Measurements from ENCODE around the gene UBTD2.
"Not testable (repeated sequence)": the region's sequence is repeated elsewhere in the genome, so short reads cannot be mapped to it uniquely, and the experiment has no call there.

Gene UBTD2

DNA sequence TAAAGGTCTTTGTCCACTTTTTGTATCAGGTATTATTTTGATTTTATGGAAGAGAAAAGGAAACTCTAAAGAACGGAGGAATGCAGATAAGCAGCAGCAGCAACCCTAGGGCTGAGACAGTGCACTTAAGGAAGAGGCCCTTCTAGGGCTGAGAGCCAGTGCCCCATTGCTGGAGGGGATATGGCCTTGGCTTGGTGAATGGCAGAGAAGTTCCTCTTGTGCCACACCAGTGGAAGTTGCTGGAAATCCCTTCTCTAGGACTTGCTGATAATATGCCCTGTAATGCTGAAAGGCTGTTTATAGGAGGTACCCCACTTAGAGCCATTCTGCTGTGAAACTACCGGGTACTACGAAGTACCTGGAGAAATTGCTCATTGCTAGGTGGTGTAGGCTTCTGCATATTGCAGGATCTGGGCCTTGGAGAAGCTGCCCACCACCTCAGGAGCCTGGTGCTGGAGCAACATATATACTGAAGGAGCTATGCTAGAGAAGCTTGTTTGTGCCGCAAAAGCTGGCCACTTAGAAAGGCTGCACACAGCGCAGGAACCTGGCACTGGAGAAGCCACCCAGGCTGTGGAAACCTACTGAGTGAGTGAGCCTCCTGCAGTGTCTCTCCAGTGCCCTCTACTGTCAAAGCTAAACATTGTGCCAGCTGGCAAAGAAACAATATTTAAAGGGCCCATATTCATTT lies 9.6 kb upstream of the UBTD2 start:
- peak; percentile 74 to 90 (median 86) for DNase-seq

DNA sequence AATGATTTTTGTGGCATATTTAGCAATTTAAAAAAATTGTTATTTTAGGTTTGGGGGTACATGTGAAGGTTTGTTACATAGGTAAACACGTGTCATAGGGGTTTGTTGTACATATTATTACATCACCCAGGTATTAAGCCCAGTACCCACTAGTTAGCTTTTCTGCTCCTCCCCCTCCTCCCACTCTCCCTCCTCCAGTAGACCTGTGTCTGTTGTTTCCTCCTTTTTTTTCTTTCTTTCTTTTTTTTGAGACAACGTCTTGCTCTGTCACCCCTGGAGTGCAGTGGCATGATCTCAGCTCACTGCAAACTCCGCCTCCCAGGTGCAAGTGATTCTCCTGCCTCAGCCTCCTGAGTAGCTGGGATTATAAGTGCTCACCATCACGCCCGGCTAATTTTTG lies 8.3 kb upstream of the UBTD2 start:
- not testable (repeated sequence) for DNase-seq

DNA sequence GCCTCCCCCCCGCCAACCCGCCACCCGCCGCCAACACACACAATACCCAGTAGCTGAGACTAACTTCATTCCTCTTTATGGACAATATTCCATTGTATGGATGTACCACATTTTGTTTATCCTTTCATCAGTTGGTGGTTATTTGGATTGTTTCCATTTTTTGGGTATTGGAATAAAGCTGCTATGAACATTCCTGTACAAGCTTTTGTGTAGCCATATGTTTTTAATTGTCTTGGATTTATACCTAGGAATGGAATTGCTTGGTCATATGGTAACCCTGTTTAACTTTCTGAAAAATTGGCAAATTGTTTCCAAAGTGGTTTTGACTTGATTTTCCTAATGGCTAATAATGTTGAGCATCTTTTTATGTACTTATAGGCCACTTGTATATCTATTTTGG lies 4.9 kb upstream of the UBTD2 start:
- no peak for DNase-seq

DNA sequence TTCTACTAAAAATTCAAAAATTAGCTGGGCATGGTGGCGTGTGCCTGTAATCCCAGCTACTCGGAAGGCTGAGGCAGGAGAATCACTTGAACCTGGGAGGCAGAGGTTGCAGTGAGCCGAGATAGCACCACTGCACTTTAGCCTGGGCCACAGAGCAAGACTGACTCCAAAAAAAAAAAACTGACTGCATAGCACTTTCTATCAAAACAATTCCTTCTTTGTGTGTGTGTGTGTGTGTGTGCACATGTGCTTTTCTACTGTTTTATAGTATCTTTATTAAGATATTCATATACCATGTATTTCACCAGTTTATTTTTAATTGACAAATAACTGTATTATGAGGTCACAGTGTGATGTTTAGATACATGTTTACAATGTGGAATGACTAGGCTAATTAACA lies 3.6 kb upstream of the UBTD2 start:
- not testable (repeated sequence) for DNase-seq

DNA sequence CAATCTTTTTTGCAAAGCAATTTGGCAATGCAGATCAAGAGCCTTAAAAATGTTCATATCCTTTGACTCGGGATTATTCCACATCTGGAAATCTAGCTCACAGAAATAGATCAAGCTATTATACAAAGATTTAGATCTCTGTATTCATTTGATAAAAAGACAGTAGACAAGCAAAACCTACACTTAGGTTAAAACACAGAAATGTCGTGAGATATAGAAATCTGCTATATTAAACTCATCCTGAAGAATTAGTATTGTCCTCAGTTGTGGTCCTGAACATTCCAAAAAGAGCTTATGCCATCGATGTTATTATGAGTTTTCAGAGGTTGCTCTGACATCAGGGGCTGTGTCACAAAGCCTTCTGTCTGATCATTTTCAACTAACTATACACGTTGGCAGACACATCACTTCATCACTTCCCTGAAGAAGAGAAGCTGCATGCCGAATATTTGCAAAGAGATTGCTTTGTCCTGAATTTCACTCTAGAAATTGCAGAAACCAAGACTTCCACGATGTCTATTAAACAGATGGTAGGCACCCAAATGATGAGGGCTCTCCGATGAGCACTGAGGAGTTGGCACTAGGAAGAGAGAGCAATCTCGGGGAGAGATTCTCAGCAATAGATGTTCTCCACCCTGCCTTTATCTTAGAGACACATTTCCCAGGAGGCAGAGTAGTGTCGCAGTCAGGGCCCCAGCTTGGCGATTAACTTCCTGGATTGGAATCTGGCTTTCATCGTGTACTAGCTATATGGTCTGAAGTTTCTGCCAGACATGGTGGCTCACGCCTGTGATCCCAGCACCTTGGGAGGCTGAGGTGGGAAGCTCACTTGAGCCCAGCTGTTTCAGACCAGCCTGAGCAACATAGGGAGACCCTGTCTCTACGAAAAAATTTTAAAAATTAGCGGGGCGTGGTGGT lies 1.9 kb upstream of the UBTD2 start:
- DNase-seq: no peak

DNA sequence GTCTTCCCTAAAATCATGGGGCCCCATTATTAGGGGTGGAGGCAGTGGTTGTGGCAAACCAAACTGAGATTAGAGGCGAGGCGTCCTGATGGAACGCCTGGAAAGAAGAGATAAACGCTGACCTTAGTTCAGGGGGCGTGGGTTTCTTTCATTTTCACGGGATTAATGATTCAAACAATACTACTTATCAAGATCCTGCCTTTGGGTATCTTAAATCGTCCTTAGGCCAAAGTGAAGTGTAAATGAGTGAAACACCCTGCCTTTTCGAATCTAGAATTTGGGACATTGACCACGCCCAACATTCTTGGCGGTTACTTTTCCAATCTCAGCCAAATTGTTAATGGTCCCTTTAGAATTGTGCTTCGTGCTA lies 1.0 kb upstream of the UBTD2 start:
- peak in 1 of 4 experiments; percentile 24 for DNase-seq

DNA sequence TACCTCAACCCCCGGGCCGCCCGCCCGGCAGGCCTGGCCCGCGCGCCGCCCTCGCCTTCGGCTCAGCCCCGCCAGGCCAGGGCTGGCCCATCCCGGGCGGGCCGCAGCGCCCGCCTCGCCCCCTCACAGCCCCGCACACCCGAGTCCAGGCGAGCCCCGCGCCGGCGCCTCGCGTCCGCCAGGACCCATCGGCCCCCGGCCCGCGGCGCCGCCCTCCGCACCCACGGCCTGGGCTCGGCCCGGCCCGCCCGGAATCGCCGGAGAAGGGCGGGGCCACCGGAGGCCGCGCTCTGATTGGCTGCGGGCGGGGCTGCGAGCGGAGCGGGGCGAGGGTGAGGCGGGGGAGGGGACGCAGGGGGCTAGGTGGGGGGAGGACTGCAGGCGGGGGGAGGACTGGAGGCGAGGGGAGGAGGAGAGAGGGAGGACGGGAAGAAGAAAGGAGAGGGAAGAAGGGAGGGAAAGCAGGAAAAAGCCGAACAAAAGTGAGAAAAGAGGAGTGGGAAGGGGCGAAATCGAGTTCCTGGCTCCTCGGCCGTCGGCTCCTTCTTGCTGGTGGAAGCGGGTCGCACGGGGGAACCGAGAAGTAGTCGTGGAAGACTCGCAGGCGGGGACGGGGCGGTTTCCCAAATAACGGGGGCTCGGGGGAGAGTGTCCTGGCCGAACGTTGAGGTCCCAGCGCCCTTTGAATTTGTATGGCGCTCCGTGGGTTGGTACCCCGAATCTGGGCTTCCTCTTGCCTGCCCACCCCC lies 472 bp upstream of the UBTD2 start:
- peak; percentile 85 to 95 (median 90) for DNase-seq

DNA sequence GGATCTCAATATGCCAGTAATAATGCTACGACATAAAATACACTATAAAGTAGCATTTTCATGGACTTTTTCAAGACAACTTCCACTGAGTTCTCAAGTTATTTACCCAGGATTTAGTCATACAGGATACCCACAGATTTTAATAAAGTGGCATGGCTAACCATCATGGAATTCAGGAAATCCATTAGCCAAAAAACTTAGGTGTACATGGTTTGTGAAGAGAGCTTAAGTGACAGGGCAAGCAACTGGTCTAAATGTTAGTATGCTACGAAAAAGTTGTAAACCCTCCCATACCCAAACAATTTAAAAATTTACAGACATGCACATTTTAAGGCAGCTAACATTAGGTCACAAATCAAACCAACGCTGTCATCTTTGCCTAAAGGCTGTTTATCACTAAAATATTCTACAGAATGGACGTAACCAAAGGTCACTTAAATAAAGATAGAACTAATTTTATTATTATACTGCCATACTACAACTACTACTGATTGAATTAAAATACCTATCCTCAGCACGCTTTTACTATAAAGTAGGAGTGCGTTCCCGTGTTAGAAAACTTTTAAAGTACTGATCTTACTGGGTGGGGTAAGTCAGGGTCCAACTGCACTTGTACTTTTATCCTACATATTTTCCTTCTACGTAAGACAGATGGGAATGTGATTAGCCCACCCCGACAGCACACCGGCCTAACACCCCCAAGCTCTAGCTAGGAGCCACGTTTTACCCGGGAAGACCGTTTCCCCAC lies 1.1 kb downstream of the UBTD2 start:
- DNase-seq: no peak

DNA sequence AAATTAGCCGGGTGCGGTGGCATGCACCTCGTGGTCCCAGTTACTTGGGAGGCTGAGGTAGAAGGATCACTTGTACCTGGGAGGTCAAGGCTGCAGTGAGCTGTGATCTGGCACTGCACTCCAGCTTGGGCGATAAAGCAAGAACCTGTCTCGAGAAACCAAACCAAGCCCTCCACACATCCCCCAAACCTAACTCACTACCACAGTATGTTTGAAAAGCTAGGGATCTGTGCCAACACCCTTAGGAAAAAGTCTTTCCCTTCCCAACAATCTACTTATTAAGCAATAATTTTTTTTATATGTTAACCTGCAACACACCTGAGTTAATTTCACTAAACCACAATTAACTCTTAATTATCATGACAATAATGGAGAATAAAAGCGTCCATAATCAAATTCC lies 2.2 kb downstream of the UBTD2 start:
- DNase-seq: no peak

DNA sequence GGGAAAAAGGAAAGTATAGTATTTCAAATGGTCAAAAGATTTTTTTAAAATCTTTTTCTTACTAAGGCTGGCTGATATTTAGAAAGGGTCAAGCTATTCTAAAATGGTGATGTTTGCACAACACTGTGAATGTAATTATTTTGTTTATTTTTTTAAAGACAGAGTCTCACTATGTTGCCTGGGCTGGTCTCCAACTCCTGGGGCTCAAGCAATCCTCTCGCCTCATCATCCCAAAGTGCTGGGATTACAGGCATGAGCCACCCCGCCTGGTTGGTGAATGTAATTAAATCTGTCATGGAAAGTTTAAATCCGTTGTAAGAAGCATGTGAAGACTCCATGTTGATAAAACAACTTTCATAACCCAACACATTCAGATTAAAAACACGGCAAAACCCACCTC lies 2.6 kb downstream of the UBTD2 start:
- DNase-seq: no peak

DNA sequence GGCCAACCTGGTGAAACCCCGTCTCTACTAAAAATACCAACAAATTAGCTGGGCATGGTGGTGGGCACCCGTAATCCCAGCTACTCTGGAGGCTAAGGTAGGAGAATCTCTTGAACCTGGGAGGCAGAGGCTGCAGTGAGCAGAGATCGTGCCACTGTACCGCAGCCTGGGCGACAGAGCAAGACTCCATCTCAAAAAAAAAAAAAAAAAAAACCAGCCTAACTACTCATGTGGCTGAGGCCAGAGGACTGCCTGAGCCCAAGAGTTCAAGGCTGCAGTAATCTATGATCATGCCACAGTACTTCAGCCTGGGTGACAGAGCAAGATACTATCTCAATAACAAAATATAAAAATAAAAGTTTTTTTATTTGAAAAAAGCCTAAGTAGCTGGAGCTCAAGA lies 3.2 kb downstream of the UBTD2 start:
- no peak for DNase-seq

DNA sequence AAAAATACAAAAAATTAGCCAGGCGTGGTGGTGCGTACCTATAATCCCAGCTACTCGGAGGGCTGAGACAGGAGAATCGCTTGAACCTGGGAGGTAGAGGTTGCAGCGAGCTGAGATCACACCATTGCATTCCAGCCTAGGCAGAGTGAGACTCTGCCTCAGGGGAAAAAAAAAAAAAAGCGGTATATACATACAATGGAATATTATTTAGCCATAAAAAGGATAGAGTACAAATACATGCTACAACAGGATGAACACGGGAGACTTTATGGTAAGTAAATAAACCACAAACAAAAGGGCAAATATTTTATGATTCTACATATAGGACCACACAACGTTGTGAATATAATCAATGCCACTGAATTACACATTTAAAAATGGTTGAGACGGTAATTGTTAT lies 5.2 kb downstream of the UBTD2 start:
- DNase-seq: no peak

DNA sequence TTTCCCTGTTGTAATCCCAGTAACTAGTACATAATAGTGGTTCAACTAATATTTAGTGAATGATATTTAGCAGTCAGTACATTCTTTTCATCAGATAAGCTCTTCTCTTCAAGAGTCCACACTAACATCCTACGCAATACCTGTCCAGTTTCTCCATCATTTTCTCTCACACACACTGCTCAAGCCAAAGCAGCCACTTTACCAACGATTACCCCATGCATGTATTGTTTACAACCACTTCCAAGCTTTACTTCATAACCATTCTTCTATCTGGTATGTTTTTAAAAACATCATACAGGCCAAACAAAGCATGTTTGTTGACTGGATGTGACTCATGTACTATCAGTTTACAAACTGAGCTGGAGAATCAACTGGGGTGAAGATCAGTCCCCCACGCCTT lies 7.3 kb downstream of the UBTD2 start:
- DNase-seq: no peak

DNA sequence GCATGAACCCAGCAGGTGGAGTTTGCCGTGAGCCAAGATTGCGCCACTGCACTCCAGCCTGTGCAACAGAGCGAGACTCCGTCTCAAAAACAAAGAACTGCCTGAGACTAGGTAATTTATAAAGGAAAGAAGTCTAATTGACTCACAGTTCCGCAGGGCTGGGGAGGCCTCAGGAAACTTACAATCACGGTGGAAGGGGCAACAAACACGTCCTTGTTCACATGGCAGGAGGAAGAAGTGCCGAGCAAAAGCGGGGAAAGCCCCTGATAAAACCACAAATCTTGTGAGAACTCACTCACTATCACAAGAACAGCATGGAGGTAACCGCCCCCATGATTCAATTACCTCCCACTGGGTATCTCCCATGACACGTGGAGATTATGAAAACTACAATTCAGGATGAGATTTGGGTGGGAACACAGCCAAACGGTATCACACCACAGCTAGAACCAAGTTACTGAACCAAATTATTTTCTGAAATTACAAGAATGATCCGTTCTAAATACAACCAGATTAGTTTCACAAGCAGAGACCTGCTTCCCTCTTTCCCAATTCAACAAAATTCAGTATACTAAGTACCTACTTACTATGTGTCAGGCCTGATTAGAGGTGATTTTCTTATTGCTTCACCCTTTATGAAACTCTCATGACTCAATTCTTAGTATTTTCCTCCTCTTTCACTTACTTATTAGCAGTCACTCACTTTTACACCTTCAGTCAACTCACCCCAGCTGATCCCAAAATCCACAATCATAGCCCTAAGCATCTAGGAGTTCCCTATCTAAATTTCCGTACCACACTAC lies 8.4 kb downstream of the UBTD2 start:
- DNase-seq: peak; percentile 71 to 85 (median 74)

DNA sequence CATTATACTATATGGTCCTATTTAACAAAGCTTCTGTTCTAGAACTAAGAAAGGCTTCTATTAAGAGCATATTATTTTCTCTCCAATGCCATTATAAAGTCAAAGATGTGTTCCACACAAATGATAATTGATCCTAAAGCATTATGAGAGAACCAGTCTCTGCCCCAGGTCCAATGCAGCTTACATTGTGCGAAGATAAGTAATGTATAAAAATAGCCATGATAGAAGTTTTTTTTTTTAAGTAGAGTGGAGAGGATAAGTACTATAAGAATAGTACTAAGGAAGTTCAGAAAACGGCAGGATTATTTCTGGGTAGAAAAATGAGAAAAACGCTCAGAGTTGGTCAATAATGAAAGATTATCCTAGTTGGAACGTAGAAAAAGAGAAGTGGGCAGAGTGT lies 15.6 kb downstream of the UBTD2 start:
- DNase-seq: no peak

DNA sequence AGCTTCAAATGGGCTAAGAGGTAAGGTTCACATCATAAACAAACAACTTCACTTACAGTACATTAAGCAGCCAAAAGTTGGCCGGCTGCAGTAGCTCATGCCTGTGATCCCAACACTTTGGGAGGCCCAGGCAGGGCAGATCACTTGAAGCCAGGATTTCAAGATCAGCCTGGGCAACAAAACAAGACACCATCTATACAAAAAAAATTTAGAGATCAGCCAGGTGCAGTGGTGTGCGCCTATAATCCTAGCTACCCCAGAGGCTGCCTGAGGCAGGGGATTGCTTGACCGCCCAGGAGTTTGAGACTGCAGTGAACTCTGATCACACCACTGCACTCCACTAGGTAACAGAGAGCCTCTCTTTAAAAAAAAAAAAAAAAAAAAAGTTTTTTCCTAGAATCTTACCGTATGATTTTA lies 16.9 kb downstream of the UBTD2 start:
- no peak for DNase-seq

DNA sequence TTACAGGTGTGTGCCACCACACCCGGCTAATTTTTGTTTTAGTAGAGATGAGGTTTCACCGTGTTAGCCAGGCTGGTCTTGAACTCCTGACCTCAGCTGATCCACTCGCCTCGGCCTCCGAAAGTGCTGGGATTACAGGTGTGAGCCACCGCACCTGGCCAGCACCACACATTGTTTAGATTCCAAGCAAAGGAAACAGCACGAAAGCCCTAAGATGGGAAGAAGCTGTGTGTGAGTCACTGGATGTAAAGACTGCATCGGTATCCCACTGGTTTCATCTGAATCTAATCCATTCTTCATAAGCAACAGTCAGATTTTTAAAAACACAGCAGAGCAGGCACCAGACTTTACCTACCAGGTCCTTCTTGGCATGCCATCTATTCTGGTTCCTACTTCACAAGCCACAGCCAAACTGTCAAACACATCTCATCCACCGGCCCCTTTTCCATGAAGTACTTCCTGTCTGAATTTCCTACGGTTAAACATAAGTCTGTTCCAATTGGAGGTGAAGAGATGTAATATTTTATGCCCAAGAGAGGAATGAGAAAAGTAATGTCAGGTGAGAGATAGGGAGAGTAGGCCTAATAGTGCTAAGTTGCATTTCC lies 17.4 kb downstream of the UBTD2 start:
- no peak for DNase-seq

DNA sequence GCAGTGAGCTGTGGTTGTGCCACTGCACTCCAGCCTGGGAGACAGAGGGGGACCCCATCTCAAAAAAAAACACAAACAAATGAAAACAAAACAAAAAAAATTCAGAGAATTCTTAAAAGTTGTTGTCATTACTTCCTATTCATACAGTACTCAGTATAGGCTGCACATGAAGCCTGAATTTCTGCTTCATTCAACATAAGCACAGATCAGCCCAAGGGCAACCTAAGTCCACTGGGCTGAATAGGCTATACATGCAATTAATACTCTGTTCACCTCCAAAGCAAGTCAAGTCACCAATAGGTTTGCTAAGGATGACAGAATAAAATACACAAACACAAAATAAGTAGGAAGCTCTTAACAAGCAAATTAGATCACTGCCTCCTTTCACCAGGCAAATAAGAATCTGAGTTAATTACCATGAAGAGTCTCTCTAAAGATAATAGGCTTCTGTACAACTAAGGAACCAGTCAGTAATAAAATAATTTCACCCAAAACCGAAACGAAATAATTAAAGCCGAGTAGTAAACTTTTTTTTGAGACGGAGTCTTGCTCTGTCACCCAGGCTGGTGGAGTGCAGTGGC lies 18.7 kb downstream of the UBTD2 start:
- DNase-seq: no peak

DNA sequence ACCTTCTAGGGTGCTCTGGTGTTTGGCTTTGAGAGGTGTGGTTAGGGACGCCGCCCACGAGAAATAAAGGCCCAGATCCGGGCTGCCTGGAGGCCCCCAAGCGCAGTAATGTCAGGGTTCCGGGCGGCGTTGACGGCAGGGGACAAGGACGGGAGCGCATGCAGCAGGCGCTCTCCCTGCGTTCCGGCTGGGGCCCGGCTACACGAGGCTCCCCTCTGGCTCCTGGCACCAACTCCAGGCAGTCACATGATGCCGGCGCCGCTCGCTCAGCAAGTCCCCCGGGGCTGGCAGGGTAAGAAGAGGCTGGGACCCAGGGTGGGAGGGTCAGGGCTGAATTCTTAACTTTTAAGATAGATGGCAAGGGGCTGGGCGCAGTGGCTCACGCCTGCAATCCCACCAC lies 28.1 kb downstream of the UBTD2 start:
- DNase-seq: no peak

DNA sequence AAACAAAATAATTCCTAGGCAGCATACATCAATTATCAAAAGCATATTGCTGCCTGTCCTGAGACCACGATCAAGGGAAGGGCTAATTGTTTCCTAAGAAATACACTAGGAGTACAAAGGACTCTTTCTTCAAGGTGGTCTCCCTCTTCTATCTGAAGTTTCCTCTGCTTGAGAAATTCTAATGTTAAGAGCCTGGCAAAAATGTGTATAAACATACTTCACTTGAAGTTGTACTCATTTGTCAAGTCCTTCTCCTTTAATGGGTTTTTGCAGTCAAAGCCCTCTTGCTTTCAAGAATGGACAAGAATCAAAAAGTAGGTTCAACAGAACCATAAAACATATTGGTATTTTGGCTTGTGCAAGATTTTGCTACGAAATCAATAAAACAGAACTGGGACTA lies 31.1 kb downstream of the UBTD2 start:
- DNase-seq: no peak

DNA sequence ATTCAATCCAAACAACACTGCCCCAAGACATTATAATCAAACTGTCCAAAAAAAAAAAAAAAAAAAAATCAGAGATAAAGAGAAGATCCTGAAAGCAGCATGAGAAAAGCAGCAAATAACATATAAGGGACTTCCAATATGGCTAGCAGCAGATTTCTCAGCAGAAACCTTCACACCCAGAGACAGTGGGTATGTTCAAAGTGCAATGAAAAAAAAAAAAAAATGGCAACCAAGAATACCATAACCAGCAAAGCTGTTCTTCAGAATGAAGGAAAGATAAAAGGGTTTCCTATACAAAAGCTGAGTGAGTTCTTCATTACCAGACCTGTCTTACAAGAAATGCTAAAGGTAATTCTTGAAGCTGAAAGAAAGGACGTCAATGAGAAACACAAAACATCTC lies 32.1 kb downstream of the UBTD2 start:
- DNase-seq: no peak

All from suppressor macrophage (primary cell).